SK-N-SH (cell line): Measurements from ENCODE around the gene GNB5. TPM values are rescaled to one million over a fixed set of nuclear protein-coding genes. Genes with fewer than 3 reads are reported as not detected.

Experiments
- CTCF ChIA-PET: fragments of 300-600, 350-600 bp; formaldehyde crosslinking; extraction: SDS; loops from one replicate; lab custom pipeline; 2021; lab: Yijun Ruan, JAX
- POLR2A ChIA-PET: fragments of 350-600 bp; sonication (Branson Sonifier 250); formaldehyde crosslinking; extraction: SDS; loops from one replicate; lab custom pipeline; 2020; ENCODE audit warnings: antibody characterized with exemption, inconsistent platforms; lab: Yijun Ruan, JAX
- DNase-seq: peaks from one replicate; pipeline ENCODE4 v3.0.0; 2012
- H2AFZ ChIP-seq: fragments of 200-600 bp; sonication (generic); 2 replicates; pipeline ENCODE4 v1.8.1; 2016; ENCODE audit warnings: antibody characterized with exemption, mild to moderate bottlenecking, low read depth
- H3F3A ChIP-seq: fragments of 200-600 bp; sonication (generic); replicated peaks from 2 replicates; pipeline ENCODE3; 2016; ENCODE audit warnings: antibody characterized with exemption, mild to moderate bottlenecking; ENCODE audit not compliant: insufficient read depth
- H3K27ac ChIP-seq, 2 experiments: fragments of 200-500 bp in 1 of 2; fragments of 200-600 bp in 1 of 2; sonication (Bioruptor generic) in 1 of 2; sonication (generic), shearing (Covaris generic) in 1 of 2; 2 replicates each; pipeline versions ENCODE4 v1.5.1 to v1.6.1; 2014 to 2016; ENCODE audit warnings: low read depth in 2 of 2, inconsistent platforms in 1 of 2, low read length in 1 of 2, mild to moderate bottlenecking in 1 of 2, mixed read lengths in 1 of 2
- H3K27me3 ChIP-seq: fragments of 200-600 bp; sonication (generic), shearing (Covaris generic); 2 replicates; pipeline ENCODE4 v1.6.1; 2016; ENCODE audit warnings: mixed run types; ENCODE audit not compliant: insufficient read depth
- H3K36me3 ChIP-seq, 2 experiments: fragments of 200-500 bp in 1 of 2; fragments of 200-600 bp in 1 of 2; sonication (Bioruptor generic) in 1 of 2; sonication (generic) in 1 of 2; replicated peaks in 1 of 2; 2 replicates each; pipeline versions ENCODE3 to v1.5.1; 2014 to 2016; ENCODE audit warnings: low read length in 1 of 2, mild to moderate bottlenecking in 1 of 2; ENCODE audit not compliant: insufficient read depth in 2 of 2, control insufficient read depth in 1 of 2
- H3K4me1 ChIP-seq, 2 experiments: fragments of 200-500 bp in 1 of 2; fragments of 200-600 bp in 1 of 2; sonication (Bioruptor generic) in 1 of 2; sonication (generic), shearing (Covaris generic) in 1 of 2; 2 replicates each; pipeline versions ENCODE4 v1.5.1 to v1.6.1; 2014 to 2016; ENCODE audit warnings: low read depth in 1 of 2, low read length in 1 of 2, mixed run types in 1 of 2; ENCODE audit not compliant: insufficient read depth in 2 of 2, control insufficient read depth in 1 of 2
- H3K4me2 ChIP-seq: fragments of 200-600 bp; sonication (generic), shearing (Covaris generic); 2 replicates; pipeline ENCODE4 v1.6.1; 2017; ENCODE audit warnings: mixed run types
- H3K4me3 ChIP-seq, 2 experiments: fragments of 200-500 bp in 1 of 2; fragments of 200-600 bp in 1 of 2; sonication (Bioruptor generic) in 1 of 2; sonication (generic), shearing (Covaris generic) in 1 of 2; 2 replicates each; pipeline versions ENCODE4 v1.5.1 to v1.8.1; 2014 to 2016; ENCODE audit warnings: low read depth in 2 of 2, inconsistent platforms in 1 of 2, low read length in 1 of 2, mild to moderate bottlenecking in 1 of 2, mixed read lengths in 1 of 2, moderate library complexity in 1 of 2
- H3K79me2 ChIP-seq: fragments of 200-600 bp; sonication (generic); 2 replicates; pipeline ENCODE4 v1.8.1; 2017; ENCODE audit warnings: mild to moderate bottlenecking; ENCODE audit not compliant: insufficient read depth
- H3K9ac ChIP-seq: fragments of 200-600 bp; sonication (generic); 2 replicates; pipeline ENCODE4 v1.6.1; 2017; ENCODE audit warnings: mixed run types
- H3K9me2 ChIP-seq: fragments of 200-600 bp; sonication (generic); 2 replicates; pipeline ENCODE4 v1.6.1; 2017; ENCODE audit warnings: mixed run types
- H3K9me3 ChIP-seq: fragments of 200-600 bp; sonication (generic); 2 replicates; pipeline ENCODE4 v1.6.1; 2017; ENCODE audit warnings: mixed run types, mild to moderate bottlenecking, moderate library complexity
- H4K20me1 ChIP-seq: fragments of 200-600 bp; sonication (generic); 2 replicates; pipeline ENCODE4 v1.6.1; 2017; ENCODE audit warnings: mild to moderate bottlenecking, mixed run types; ENCODE audit not compliant: insufficient read depth
- FOSL2 ChIP-seq: IDR thresholded peaks from 2 replicates; pipeline ENCODE4 v1.4.0; 2012; ENCODE audit warnings: low read depth, mild to moderate bottlenecking, moderate library complexity, borderline replicate concordance
- FOXM1 ChIP-seq: IDR thresholded peaks from 2 replicates; pipeline ENCODE4 v1.4.0; 2012; ENCODE audit warnings: low read depth, mild to moderate bottlenecking
- GATA2 ChIP-seq: sonication (generic); formaldehyde crosslinking; IDR thresholded peaks from 2 replicates; pipeline ENCODE4 v1.5.0; 2020; ENCODE audit warnings: mild to moderate bottlenecking, missing genetic modification reagents
- JUND ChIP-seq: IDR thresholded peaks from 2 replicates; pipeline ENCODE4 v1.4.0; 2012
- MEF2A ChIP-seq: IDR thresholded peaks from 2 replicates; pipeline ENCODE4 v1.4.0; 2012; ENCODE audit warnings: low read depth, borderline replicate concordance
- NFIC ChIP-seq: IDR thresholded peaks from 2 replicates; pipeline ENCODE4 v1.4.0; 2012; ENCODE audit warnings: borderline replicate concordance
- NRF1 ChIP-seq: IDR thresholded peaks from 2 replicates; pipeline ENCODE4 v1.6.1; 2012; ENCODE audit warnings: low read depth, mild to moderate bottlenecking, low read length
- POLR2AphosphoS5 ChIP-seq: IDR thresholded peaks from 2 replicates; pipeline ENCODE4 v1.6.1; 2012; ENCODE audit warnings: low read depth, low read length
- RAD21 ChIP-seq: IDR thresholded peaks from 2 replicates; pipeline ENCODE4 v1.6.1; 2012; ENCODE audit warnings: mild to moderate bottlenecking, low read length
- RCOR1 ChIP-seq: fragments of 150-350 bp; IDR thresholded peaks from 2 replicates; pipeline ENCODE4 v1.6.1; 2017; ENCODE audit warnings: antibody characterized with exemption, low read length
- TCF12 ChIP-seq: IDR thresholded peaks from 2 replicates; pipeline ENCODE4 v1.4.0; 2012
- TEAD4 ChIP-seq: IDR thresholded peaks from 2 replicates; pipeline ENCODE4 v1.4.0; 2012; ENCODE audit warnings: mild to moderate bottlenecking, borderline replicate concordance; ENCODE audit not compliant: insufficient read depth
- WGBS: methylation state at CpG from one replicate; pipeline ENCODE4 v1.1.6; 2017; ENCODE audit warnings: low lambda C conversion rate; 5-methylcytosine and 5-hydroxymethylcytosine counted together
- polyA plus RNA-seq, 3 experiments: library from polyadenylated mRNA; depleted of rRNA; stranded (reverse); fragments of >200 nt; gene quantifications; 2 replicates each; pipeline ENCODE4 v1.2.3, GENCODE V29; 2012
- TF ChIP-seq, protein P1 (sequence below): fragments of 150-350 bp; IDR thresholded peaks from 2 replicates; pipeline ENCODE4 v1.6.1; 2016; ENCODE audit warnings: mild to moderate bottlenecking, low read depth, low read length
- TF ChIP-seq, protein P2 (sequence below): fragments of 150-350 bp; IDR thresholded peaks from 2 replicates; pipeline ENCODE4 v1.6.1; 2017; ENCODE audit warnings: antibody characterized with exemption, low read length, low read depth, borderline replicate concordance
- TF ChIP-seq, protein P3 (sequence below): IDR thresholded peaks from 2 replicates; pipeline ENCODE4 v1.4.0; 2012; ENCODE audit warnings: low read depth, borderline replicate concordance
- TF ChIP-seq, protein P4 (sequence below): IDR thresholded peaks from 2 replicates; pipeline ENCODE4 v1.4.0; 2012; ENCODE audit warnings: low read depth, borderline replicate concordance

GNB5 gene
- polyA plus RNA-seq, 1 of the 3 experiments (the other 2 are of a cell fraction), result 73.7 TPM

DNA sequence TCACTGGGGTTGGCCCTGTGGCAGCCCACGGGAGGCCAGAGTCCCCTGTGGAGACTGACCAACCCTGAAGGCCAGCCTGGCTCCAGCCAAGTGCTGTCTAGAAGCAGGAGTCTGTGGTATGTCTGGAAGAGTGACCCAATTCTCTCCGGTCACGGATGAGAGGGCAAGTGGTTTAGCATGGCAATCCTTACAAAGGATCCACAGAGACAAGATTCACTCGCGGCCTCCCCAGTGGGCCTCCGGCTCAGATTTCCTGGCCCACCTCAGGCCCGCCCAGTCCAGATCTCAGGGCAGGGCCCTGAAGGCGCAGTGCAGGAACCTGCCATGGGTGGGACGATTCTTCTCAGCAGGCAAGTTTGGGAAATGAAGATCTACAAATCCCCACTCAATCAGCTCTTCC, 73.6 kb downstream of the GNB5 start:
- Histone ChIP-seq H3K9me2 (no peaks in the 10 kb centered on the region), H3K4me3 (no peak overlapping the region), H2AFZ (no peak overlapping the region), H3K4me2 (no peak overlapping the region), H3K36me3 (no peaks in the 10 kb centered on the region), H3K4me1 (peaks cover 9 to 12% of the 10 kb centered on the region in 2 experiments; a peak in 1 of 4 replicates), H3K27ac (no peak overlapping the region), H3K27me3 (no peaks in the 10 kb centered on the region), H4K20me1 (no peaks in the 10 kb centered on the region), H3K9me3 (no peaks in the 10 kb centered on the region), H3F3A (peaks cover 4% of the 10 kb centered on the region), H3K79me2 (no peaks in the 10 kb centered on the region), H3K9ac (no peak overlapping the region)
- TF ChIP-seq POLR2AphosphoS5, result no peak
- TF ChIP-seq, protein P1, sequence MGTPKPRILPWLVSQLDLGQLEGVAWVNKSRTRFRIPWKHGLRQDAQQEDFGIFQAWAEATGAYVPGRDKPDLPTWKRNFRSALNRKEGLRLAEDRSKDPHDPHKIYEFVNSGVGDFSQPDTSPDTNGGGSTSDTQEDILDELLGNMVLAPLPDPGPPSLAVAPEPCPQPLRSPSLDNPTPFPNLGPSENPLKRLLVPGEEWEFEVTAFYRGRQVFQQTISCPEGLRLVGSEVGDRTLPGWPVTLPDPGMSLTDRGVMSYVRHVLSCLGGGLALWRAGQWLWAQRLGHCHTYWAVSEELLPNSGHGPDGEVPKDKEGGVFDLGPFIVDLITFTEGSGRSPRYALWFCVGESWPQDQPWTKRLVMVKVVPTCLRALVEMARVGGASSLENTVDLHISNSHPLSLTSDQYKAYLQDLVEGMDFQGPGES, result no peak
- TF ChIP-seq TEAD4, result no peak
- TF ChIP-seq, protein P2, sequence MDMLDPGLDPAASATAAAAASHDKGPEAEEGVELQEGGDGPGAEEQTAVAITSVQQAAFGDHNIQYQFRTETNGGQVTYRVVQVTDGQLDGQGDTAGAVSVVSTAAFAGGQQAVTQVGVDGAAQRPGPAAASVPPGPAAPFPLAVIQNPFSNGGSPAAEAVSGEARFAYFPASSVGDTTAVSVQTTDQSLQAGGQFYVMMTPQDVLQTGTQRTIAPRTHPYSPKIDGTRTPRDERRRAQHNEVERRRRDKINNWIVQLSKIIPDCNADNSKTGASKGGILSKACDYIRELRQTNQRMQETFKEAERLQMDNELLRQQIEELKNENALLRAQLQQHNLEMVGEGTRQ, result no peak
- POLR2A ChIA-PET, result no interaction called here
- no peak for DNase-seq
- CTCF ChIA-PET, result no interaction called here
- 97% methylated on average over 6 of the region's 9 CpGs for whole genome bisulfite sequencing

DNA sequence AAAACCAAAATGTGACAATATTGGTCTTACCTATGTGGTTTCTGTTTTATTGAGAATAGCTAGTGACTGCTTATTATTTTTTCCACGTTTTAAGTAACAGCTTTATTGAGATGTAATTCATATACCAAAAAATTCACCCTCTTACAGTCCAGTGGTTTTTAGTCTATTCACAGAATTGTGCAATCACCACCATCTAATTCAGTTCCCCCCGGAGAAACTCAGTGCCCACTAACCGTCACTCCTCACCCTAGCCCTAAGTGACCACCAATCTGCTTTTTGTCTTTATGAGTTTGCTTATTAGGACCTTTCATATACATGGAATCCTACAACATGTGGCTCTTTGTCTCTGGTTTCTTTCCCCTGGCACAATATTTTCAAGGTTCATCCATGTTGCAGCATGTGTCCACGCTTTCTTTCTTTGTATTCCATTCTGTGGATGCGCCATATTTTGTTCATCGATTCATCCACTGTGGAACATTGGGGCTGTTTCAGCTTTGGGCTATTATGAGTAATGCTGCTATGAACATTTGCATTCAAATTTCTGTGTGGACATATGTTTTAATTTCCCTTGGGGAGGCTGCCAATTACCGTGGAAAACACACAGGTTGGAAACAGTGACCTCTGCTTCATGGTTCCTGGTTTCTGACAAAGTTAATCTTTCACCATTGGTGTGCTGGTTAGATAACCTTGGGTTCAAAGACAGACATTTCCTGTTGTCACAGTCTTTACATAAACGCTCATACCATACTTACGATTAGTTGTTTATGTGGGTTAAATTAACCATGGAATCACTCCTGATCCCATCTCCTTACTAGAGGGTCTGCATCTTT, 75.4 kb downstream of the GNB5 start:
- Histone ChIP-seq H3K4me3 (no peak overlapping the region), H3F3A (peaks cover 4% of the 10 kb centered on the region), H3K27ac (peak overlapping the region in 1 of 2 experiments; percentile 11; a peak in 1 of 4 replicates), H3K79me2 (no peaks in the 10 kb centered on the region), H2AFZ (no peak overlapping the region), H3K9ac (no peak overlapping the region), H3K9me3 (no peaks in the 10 kb centered on the region), H3K4me1 (peaks cover 9% of the 10 kb centered on the region in 2 experiments; a peak in 1 of 4 replicates), H3K9me2 (no peaks in the 10 kb centered on the region), H3K27me3 (no peaks in the 10 kb centered on the region), H3K4me2 (no peak overlapping the region), H3K36me3 (no peaks in the 10 kb centered on the region), H4K20me1 (no peaks in the 10 kb centered on the region)
- no peak for DNase-seq
- WGBS, result 70% methylated on average over 9 of the region's 9 CpGs
- peak; percentile 31; the same call in 1 of the 2 replicates for TF ChIP-seq TCF12
- no peak for TF ChIP-seq FOXM1
- TF ChIP-seq, protein P3, sequence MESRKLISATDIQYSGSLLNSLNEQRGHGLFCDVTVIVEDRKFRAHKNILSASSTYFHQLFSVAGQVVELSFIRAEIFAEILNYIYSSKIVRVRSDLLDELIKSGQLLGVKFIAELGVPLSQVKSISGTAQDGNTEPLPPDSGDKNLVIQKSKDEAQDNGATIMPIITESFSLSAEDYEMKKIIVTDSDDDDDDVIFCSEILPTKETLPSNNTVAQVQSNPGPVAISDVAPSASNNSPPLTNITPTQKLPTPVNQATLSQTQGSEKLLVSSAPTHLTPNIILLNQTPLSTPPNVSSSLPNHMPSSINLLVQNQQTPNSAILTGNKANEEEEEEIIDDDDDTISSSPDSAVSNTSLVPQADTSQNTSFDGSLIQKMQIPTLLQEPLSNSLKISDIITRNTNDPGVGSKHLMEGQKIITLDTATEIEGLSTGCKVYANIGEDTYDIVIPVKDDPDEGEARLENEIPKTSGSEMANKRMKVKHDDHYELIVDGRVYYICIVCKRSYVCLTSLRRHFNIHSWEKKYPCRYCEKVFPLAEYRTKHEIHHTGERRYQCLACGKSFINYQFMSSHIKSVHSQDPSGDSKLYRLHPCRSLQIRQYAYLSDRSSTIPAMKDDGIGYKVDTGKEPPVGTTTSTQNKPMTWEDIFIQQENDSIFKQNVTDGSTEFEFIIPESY, result no peak
- TF ChIP-seq, protein P4, sequence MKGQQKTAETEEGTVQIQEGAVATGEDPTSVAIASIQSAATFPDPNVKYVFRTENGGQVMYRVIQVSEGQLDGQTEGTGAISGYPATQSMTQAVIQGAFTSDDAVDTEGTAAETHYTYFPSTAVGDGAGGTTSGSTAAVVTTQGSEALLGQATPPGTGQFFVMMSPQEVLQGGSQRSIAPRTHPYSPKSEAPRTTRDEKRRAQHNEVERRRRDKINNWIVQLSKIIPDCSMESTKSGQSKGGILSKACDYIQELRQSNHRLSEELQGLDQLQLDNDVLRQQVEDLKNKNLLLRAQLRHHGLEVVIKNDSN, result no peak
- TF ChIP-seq RAD21, result no peak
- TF ChIP-seq NRF1, result no peak
- TF ChIP-seq RCOR1, result no peak
- 0 out of 2 replicates have a peak, but pooled peaks have one; percentile 9 for TF ChIP-seq JUND
- no peak for TF ChIP-seq FOSL2
- no peak for TF ChIP-seq GATA2 (CRISPR knock-in tag)
- TF ChIP-seq MEF2A, result no peak
- TF ChIP-seq NFIC, result no peak
- CTCF ChIA-PET, result interaction anchor here (1.4 kb wide), 1 partner anchor 37 kb away, joined by 3 read pairs; no protein-coding TSS in a partner anchor
- POLR2A ChIA-PET, result no interaction called here
